ENCODE measurements around the gene E2F3.
A peak's percentile ranks its signal among the peaks of the same experiment; 100 is the strongest.
"Not testable (repeated sequence)": the region's sequence is repeated elsewhere in the genome, so short reads cannot be mapped to it uniquely, and the experiment has no call there.

The E2F3 gene

GRCh38 chr6:20433929-20434328 is 32.2 kb downstream of the E2F3 start:
- no peak for DNase-seq (ENCODE audit: low read depth)

GRCh38 chr6:20434766-20435165 is 33.1 kb downstream of the E2F3 start:
- DNase-seq (ENCODE audit: low read depth) = no peak

GRCh38 chr6:20436719-20437118 is 35.0 kb downstream of the E2F3 start:
- DNase-seq (ENCODE audit: low read depth) = no peak

- DNase-seq (ENCODE audit: low read depth) = no peak
Observed at GRCh38 chr6:20437639-20438038, 36.0 kb downstream of the E2F3 start.

GRCh38 chr6:20438462-20439070 is 36.9 kb downstream of the E2F3 start:
- no peak for DNase-seq (ENCODE audit: low read depth)

GRCh38 chr6:20439558-20439957 is 37.9 kb downstream of the E2F3 start:
- no peak for DNase-seq (ENCODE audit: low read depth)

- DNase-seq (ENCODE audit: low read depth) = no peak
Observed at GRCh38 chr6:20440296-20440695, 38.6 kb downstream of the E2F3 start.

GRCh38 chr6:20441236-20441635 is 39.6 kb downstream of the E2F3 start:
- no peak for DNase-seq (ENCODE audit: low read depth)

GRCh38 chr6:20441921-20442320 is 40.2 kb downstream of the E2F3 start:
- DNase-seq (ENCODE audit: low read depth) = no peak

GRCh38 chr6:20444786-20445271 is 43.1 kb downstream of the E2F3 start:
- DNase-seq (ENCODE audit: low read depth) = no peak

GRCh38 chr6:20447157-20447556 is 45.5 kb downstream of the E2F3 start:
- no peak for DNase-seq (ENCODE audit: low read depth)

GRCh38 chr6:20447581-20448132 is 46.0 kb downstream of the E2F3 start:
- peak; percentile 46 for DNase-seq (ENCODE audit: low read depth)

GRCh38 chr6:20448828-20449227 is 47.1 kb downstream of the E2F3 start:
- DNase-seq (ENCODE audit: low read depth) = no peak

- DNase-seq (ENCODE audit: low read depth) = no peak
Observed at GRCh38 chr6:20454204-20454824, 52.6 kb downstream of the E2F3 start.

- DNase-seq (ENCODE audit: low read depth) = peak; percentile 56
Observed at GRCh38 chr6:20455251-20455940, 53.7 kb downstream of the E2F3 start.

- DNase-seq (ENCODE audit: low read depth) = no peak
Observed at GRCh38 chr6:20458027-20458894, 56.6 kb downstream of the E2F3 start.

- DNase-seq (ENCODE audit: low read depth) = no peak
Observed at GRCh38 chr6:20459682-20460081, 58.0 kb downstream of the E2F3 start.

- no peak for DNase-seq (ENCODE audit: low read depth)
Observed at GRCh38 chr6:20461576-20461975, 59.9 kb downstream of the E2F3 start.

- no peak for DNase-seq (ENCODE audit: low read depth)
Observed at GRCh38 chr6:20463396-20463795, 61.7 kb downstream of the E2F3 start.

- no peak for DNase-seq (ENCODE audit: low read depth)
Observed at GRCh38 chr6:20464041-20464440, 62.4 kb downstream of the E2F3 start.

GRCh38 chr6:20464847-20465246 is 63.2 kb downstream of the E2F3 start:
- no peak for DNase-seq (ENCODE audit: low read depth)

- DNase-seq (ENCODE audit: low read depth) = not testable (repeated sequence)
Observed at GRCh38 chr6:20465616-20466015, 63.9 kb downstream of the E2F3 start.

Data from iris pigment epithelial cell (primary cell).